ENCODE data around the gene ARRDC4.

ARRDC4 gene

GRCh38 chr15:97960364-97961066, at the start of gene ARRDC4:
Gene ARRDC4 (plus strand): TSS chr15:97960703. CDS start chr15:97960862, 159 bp downstream.
- DNase-seq, result peak; percentile 52

GRCh38 chr15:97914711-97915110, 45.8 kb upstream of the ARRDC4 start:
- no peak for DNase-seq

GRCh38 chr15:97915261-97915660, 45.2 kb upstream of the ARRDC4 start:
- DNase-seq, result no peak

- DNase-seq, result no peak
Observed at GRCh38 chr15:97921296-97921865, 39.1 kb upstream of the ARRDC4 start.

- no peak for DNase-seq
Observed at GRCh38 chr15:97929456-97930229, 30.9 kb upstream of the ARRDC4 start.

- DNase-seq, result no peak
Observed at GRCh38 chr15:97930230-97930629, 30.3 kb upstream of the ARRDC4 start.

- no peak for DNase-seq
Observed at GRCh38 chr15:97931314-97931713, 29.2 kb upstream of the ARRDC4 start.

GRCh38 chr15:97933589-97933988, 26.9 kb upstream of the ARRDC4 start:
- no peak for DNase-seq

- no peak for DNase-seq
Observed at GRCh38 chr15:97940993-97941392, 19.5 kb upstream of the ARRDC4 start.

GRCh38 chr15:97941572-97941971, 18.9 kb upstream of the ARRDC4 start:
- DNase-seq, result no peak

- no peak for DNase-seq
Observed at GRCh38 chr15:97944724-97945123, 15.8 kb upstream of the ARRDC4 start.

GRCh38 chr15:97947465-97948260, 12.8 kb upstream of the ARRDC4 start:
- no peak for DNase-seq

GRCh38 chr15:97953254-97953653, 7.2 kb upstream of the ARRDC4 start:
- no peak for DNase-seq

- no peak for DNase-seq
Observed at GRCh38 chr15:97953748-97954147, 6.8 kb upstream of the ARRDC4 start.

GRCh38 chr15:97955035-97955434, 5.5 kb upstream of the ARRDC4 start:
- DNase-seq, result no peak

GRCh38 chr15:97955529-97955928, 5.0 kb upstream of the ARRDC4 start:
- no peak for DNase-seq

GRCh38 chr15:97959724-97960363, 659 bp upstream of the ARRDC4 start:
- DNase-seq, result no peak

- no peak for DNase-seq
Observed at GRCh38 chr15:97961067-97961954, 808 bp downstream of the ARRDC4 start.

- no peak for DNase-seq
Observed at GRCh38 chr15:97962263-97962662, 1.8 kb downstream of the ARRDC4 start.

GRCh38 chr15:97963779-97964178, 3.3 kb downstream of the ARRDC4 start:
- DNase-seq, result no peak

GRCh38 chr15:97966246-97966645, 5.7 kb downstream of the ARRDC4 start:
- DNase-seq, result no peak

Measured in NCI-H1694 (cell line).